ENCODE results near the gene OLFML1.

The OLFML1 gene

DNA sequence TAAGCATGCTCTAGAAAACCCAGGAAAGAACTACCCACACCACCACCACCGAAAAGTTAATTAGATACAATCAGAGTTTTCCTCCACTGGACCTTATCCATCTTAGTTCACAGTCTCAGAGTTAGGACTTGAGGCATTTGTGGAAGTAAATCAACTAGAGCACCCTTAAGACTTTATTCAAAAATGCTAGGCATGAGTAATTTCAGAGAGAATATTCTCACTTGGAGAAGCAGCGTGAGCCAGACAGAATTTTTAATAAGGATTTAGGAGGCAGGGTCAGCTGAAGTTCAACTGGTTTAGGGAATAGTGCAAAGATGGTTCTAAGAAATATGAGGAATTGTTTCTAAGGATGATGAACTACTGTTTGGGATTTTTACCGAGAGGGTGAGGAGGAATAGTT lies 1.2 kb upstream of the OLFML1 start:
- DNase-seq = no peak

DNA sequence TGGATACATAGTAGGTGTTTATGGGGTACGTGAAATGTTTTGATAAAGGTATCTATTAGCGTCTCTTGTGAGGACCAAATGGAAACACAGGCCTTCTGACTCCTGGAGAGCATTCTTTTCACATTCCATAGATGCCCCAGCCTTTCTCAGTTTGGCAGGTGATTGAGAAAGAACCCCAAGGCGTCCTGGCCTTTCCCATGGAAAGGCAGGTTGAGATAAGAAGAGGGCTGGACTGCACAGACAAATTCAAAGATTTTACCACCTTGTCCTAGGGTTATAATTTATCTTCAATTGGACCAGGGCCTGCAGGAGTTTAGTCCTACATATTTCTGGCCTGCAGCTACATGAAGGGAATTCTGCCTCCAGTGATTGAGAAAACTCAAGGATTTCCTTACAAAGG lies 661 bp upstream of the OLFML1 start:
- no peak for DNase-seq

DNA sequence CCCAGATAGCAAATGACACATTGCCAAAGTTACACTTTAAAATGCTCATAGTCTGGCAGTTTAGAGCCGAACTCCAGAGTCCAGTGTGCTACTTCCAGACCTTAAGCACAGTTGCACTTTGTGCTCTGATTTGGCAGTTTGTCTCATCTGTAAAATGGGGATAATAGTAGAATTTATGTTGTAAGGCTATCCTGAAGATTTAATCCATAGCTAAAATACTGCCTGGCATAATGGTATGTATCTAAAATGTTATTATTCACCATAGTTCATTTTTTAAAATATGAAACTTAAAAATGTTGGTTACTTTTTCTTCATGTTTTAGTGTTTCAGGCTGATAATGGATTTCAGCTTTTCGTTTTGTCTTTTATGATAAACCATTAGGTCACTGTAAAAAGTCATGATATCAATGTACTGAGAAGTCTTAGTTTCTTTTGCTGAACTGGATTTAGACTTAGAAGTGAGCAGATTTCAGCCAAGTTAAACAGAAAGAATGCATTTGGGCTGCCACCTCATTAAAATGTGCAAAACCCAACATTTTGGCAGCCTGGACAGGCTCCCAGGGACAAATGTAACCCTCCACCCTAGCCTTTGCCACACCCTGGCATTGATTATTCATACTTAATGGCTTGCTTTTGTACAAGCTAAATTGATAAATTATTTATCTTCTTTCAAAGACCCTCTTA lies 933 bp downstream of the OLFML1 start:
- DNase-seq = no peak

DNA sequence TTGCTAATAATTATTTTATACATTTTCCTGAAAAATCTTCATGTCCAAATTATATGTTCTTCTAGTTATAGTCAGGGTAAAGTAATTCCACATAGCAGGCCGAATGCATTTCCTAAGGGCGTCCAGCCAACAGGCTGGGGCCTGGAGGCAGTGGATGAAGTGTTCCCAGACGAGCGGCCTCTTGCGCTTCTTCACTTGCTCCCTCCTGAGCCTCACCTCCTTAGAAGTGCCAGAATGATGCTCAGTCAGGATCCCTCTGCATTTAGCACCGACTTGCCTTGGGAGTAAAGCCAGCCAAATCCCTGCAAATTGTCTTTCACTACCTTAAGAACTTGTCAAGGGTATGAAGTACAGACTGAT lies 1.5 kb downstream of the OLFML1 start:
- no peak for DNase-seq

DNA sequence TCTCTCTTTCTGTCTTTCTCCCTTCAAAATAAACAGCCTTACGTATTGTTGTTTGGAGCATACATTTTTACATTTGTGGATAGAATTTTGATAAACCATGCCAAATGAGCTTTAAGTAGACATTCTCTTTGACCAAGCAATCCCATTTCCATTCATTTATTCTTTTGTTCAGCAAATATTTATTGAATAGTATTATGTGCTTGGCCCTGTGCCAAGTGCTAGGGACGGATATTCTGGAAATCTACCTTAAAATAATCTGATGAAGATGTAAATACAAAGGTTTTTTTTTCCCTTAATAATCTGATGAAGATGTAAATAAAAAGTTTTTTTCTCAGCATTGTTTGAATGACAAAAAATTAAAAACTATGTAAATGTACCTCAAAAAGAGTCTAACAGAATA lies 2.1 kb downstream of the OLFML1 start:
- no peak for DNase-seq

DNA sequence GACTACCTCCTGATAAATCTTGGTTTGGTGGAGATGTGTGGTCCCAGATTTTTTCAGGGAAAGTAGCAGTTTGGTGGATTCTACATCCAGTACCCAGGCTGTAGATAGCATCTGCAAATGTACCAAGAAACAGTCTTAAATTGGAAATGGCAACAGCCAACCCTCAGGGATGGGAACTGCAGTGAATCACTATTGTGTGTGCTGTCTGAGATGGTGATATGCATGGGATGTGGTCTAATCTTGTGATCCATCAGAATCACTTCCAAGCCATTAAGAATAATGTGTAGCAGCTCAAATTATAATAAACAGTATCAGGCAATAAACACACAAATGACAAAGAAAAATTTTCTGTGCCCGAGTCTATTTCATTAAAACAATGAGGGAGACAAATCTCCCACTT lies 3.4 kb downstream of the OLFML1 start:
- DNase-seq = no peak

DNA sequence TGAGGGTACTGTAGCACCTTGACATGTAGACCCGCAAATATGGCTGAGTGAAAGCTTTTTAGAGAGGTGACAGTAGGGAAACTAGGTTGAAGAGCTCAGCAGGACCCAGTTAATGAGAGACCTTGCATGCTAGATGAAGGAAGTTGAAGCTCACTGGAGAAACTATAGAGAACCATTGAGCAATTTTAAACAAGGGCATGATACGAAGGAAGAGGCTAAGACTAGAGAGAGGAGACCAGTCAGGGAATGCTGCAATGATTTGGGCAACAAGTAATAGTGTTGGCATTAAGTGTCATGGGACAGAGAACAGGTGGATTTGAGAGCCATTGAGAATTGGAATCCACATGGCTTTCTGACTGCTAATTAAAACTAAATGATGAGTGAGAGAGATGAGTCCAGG lies 4.1 kb downstream of the OLFML1 start:
- DNase-seq = no peak

DNA sequence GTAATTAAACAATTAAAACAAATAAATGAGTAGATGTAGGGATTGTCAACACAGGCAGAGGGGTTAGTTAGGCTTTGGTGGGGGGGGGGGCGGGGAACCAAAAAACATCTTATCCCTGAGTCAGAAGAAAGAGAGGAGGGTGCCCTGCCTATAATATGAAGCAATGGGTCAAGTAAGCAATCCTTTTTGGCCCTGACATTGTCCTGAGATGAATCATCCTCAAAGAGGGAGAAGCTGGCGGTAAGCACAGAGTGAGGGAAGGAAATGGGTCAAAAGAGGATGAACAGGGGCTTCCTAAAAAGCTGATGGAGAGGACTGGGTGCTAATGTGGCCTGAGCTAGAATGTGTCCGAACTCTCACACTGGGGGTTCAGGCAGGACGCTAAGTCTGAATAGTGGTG lies 4.7 kb downstream of the OLFML1 start:
- no peak for DNase-seq

DNA sequence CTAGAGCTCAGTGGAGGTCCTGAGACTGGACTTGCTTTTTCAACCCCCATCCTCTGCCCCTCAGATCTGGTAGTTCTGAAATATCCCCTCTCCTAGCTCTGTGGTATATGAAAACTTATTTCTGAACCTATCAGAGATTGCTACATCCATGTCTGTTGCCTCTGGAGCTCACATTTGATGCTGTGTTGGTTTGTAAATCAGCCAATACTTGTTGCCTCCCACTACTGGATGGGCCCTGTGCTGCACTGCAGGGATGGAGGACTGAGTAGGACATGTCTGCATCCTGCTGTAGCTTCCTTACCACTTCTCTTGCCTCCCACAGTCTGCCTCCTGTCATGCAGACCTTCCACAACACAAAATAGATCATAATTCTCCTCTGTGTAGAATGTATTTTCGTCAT lies 5.2 kb downstream of the OLFML1 start:
- DNase-seq = no peak

DNA sequence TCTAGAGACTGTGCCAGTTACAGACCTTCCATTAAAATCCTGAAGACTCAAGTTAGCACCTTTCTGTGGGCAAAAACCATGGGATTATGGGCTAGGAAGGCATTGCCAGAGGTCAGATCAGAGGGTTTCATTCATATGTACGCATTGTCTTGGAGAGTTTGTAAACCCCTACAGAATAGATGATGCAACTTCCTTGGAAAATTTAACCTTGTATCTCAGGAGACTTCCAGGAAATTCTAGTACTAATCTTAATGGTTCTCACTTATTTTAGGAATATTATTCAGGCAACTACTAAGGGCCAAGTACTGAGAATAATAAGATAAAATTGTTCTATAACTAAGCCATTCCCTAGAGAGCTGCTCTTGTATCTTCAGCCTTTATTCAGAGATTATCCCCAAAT lies 6.9 kb downstream of the OLFML1 start:
- no peak for DNase-seq

DNA sequence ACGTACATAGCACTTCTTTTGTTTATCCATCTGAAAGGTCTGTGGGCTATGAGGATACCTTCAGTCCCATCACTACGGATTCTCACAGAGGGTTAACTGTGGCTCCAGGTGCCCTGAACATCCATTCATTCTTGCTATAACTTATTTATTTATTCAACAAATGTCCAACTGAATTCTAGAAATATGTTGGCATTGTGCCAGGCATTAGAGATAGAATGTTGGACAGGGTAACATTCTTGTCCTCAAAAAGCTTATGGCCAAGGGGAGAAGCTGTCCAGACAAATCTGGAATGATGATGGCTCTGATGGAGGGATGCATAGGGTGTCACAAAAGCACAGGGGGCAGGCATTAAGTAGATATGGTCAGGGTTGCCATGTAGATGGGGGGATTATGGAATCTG lies 8.4 kb downstream of the OLFML1 start:
- no peak for DNase-seq

DNA sequence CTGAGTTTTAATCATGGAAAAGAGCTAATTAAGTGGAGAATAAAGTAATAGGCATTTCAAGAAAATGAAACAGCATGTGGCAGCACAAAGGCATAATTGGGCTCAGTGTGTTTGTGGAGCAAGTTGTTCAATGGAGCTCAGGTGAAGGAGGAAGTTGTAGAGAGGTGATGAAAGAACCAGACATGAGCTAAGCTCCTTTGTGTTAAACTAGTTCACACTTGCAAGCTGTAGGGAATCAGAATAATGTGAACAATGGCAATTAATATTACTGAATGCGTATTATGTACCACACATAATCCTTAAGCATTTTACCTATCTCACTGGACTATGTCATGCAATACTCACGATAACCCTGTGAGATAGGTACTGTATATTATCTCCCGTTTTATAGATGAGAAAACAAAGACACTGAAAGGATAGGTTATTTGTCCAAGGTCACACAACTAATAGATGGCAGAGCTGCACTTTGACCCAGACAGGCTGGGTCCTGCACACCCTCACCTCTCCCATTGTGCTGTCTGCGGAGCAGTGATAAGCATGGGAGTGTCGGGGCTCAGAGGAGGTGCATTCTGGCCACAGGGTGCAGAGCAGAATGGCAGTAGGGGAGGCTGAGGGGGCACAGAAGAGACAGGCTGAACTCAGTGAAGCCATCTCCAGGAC lies 8.9 kb downstream of the OLFML1 start:
- no peak for DNase-seq

DNA sequence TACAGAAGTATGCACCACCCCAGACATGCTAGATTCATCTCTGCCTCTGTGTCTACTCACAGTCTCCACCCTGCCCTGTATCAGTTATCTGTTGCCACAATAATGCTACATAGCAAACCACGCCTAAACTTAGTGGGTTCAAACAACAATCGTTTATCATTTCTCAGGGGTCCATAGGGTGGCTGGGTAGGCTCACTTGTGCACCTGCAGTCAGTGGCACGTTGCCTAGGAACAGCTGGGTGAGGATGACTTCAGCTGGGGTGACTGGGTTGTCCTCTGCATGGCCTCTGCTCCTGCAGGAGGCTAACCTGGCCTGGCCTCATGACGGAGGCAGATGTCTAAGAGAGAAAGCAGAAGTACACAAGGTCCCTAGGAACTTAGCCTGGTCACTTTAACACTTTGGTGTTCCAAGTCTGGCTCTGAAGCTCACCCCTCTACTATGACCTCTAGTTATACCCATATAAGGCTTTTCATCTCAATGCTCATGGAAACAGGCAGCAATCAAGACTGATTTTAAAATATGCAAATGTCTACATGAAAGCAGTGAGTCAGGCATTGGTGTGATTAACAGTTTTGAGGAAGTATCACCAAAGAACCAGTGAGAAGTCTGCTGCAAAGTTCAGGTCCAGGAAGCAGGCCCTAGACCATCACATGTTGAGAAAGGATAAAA lies 10.7 kb downstream of the OLFML1 start:
- no peak for DNase-seq

DNA sequence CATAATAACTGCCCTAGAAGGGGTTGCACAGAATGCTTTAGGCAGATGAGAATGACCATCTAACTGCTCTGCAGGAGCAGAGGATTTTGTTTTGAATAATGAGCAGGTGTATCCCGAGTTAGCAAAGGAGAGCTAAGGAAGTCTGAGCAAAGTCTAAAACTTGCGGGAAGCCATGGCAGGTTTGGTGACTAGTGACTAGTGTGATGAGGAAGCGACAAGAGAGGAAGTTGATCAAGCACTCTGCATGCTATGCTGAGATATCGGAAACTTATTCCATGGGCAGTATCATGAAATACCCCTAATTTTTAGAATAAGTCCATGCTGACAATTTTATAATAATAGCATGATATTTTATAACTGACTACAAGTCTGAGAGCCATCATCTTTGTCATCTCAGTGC lies 12.9 kb downstream of the OLFML1 start:
- DNase-seq = no peak

DNA sequence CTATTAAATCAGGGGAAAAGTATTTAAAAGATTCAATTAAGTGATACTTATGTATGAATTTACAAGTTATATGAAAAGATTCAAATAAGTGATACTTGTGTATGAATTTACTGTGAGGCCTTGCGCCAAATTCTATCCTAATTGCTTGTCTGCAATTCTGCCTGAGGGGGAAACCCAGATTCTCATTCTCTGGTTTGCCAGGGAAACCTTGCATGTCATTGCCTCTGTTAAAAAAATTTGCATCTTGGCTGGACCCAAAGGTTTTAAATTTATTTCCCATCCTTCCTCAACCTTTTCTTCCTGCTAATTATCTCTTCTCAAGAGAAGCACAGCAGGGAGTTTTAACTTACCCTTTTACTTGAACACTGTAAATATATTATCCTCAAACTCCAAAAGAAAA lies 13.8 kb downstream of the OLFML1 start:
- no peak for DNase-seq

DNA sequence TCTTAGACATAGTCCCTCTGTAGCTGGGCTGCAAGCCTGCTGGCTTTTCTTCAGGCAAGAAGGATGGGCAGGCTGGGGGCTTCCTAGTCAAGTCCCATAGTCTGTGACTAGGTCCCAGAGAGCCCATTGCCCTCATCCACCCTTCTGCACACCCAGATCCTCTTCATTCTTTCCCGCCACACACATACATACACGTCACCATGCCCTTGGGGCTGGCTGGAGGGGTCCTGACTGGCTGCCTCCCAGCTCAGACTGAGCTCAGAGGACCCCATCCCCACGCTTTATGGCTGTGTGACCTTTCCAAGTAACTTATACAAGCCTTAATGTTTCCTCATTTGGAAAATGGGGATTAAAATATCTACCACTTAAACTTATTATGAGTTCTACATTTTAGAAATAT lies 14.9 kb downstream of the OLFML1 start:
- DNase-seq = no peak

DNA sequence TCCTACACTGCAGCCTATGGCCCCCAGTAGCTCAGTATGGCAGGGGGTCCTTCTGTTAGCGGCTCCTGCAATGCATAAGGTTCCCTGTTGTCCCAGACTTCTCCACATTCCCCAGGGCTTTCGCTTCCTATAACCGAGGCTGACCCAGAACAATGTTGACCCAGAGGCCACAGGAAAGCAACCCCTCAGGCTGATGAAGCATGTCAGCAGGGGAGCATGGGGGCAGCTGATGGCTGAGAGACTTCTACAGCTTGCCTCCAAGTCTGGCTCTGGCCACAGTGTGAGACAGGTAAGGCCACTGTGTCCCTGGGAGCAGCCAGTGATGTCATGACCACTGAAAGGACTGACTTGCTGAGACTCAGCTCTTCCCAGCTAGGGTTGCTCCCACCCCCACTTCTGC lies 15.9 kb downstream of the OLFML1 start:
- no peak for DNase-seq

DNA sequence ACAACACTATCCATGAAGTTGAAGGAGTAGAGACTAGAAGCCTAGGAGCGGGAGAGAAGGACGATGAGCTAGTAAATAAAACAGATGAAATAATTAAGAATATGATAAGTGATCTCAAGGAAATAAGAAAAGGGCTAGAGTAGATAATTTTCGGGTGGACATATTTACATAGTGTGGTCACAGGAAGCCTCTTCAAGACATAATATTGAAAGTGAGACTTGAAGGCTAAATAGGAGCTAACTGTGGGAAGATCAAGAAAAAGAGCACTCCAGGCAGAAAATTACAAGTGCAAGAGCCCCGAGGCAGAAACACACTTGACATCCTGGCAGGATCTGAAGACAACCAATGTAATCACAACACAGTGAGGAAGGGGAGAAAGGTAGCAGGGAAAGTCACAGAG lies 16.6 kb downstream of the OLFML1 start:
- no peak for DNase-seq

DNA sequence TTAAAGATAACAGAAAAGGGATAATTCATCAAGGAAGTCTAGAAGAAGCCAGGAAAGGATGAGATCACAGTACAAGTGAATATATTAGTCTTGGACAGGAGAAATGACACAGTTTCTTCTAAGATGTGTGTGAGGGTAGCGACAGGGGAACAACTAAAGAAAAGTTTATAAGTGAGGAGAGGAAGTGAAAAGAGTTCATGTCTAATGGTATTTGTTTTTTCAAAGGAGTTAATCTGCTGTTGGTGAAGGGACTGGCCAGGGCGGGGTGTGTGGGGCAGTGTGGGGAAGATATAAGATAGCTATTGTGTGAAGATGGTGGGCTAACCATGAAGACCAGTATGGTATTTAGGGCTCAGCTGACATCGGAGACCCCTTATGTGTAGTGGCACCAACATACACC lies 20.9 kb downstream of the OLFML1 start:
- no peak for DNase-seq

DNA sequence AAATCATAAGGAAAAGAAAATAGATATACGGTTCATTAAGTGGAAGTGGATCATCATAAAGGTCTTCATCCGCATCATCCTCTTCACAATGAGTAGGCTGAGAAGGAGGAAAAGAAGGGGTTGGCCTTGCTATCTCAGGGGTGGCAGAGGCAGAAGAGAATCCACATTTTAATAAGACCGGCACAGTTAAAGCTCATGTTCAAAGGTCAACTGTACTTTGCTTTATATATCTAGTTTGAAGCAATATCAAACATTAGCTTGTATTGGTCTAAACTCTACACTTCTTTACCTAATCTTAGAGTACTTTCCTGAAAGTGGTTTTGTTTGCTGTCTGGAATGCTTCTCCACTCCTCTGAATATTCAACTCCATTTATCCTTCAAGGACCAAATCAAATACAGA lies 22.8 kb downstream of the OLFML1 start:
- DNase-seq = no peak

DNA sequence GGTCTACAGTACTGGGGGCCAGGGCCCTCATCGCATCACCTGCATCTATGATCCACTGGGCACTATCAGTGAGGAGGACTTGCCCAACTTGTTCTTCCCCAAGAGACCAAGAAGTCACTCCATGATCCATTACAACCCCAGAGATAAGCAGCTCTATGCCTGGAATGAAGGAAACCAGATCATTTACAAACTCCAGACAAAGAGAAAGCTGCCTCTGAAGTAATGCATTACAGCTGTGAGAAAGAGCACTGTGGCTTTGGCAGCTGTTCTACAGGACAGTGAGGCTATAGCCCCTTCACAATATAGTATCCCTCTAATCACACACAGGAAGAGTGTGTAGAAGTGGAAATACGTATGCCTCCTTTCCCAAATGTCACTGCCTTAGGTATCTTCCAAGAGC lies 24.7 kb downstream of the OLFML1 start:
- DNase-seq = no peak

DNA sequence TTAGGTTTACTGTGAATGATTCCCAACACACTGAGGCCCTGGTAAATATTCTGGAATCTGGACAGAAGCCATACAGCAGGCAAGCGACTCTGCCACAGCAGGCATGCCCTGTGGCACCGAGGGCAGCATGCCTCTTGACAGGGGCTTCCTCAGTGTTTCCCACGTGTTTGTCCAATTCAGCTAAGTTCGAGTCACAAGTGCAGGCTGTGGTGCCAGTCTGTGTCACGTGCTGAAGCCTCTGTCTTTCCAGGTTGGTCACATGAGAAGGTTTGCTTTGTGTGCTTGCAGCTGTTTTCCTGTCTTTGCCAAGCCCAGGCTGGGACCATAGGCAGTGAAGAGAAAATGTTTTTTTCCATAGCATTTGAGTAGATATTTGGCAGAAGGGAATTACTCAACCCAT lies 26.1 kb downstream of the OLFML1 start:
- DNase-seq = peak; percentile 90

DNA sequence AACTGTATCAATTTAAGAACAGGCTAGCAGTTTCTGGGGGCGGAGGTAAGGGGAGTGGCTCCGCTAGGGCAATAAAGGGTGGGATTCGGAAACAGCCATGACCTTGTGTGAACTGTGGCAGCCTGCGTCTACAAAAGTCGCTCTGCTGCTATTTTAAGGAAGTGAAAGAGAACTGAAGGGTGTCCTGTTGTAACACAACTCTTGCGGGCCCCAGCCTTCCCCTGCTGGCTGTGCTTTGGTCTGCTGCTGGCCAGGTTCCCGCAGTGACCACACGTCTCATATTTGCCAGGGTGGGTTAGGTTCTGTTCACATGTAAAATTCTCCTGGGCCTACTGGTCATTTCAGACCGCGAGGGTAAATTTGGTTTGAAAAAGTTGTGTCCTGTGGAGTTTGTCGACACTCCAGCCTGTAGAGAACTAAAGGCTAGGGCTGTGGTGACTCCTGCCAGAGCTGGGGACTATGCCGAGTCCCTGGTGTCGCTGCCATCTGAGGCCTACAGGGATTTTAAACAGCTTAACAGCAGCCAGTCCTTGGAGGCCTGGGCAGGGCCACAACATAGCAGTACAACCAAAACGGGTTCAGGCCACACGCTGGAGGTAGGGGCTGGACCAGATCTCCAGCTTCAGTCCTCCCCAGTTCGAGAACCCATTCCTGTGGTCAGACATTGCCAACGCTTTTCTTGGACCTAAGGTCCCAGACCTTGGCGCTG lies 27.4 kb downstream of the OLFML1 start:
- no peak for DNase-seq

Measured in NCI-H1105 treated with DMSO at 0.1 percent for 48 hours (cell line).